SIG-M5 (cell line): ENCODE measurements around the gene KCTD11.

Source experiments
- DNase-seq: peaks from one replicate; lab custom pipeline; 2025; lab: John Stamatoyannopoulos, UW

Gene KCTD11

GRCh38 chr17:7351665-7352502 lies at the start of gene KCTD11:
Gene KCTD11, plus strand, starts transcription at chr17:7352162.
- DNase-seq = no peak

GRCh38 chr17:7304179-7304578 lies 47.8 kb upstream of the KCTD11 start:
- DNase-seq = no peak

GRCh38 chr17:7306911-7307685 lies 44.9 kb upstream of the KCTD11 start, which contains the start of gene EIF5A:
Gene EIF5A, plus strand, starts transcription at chr17:7307628. Its CDS starts 2,008 bp downstream, at chr17:7309636.
- DNase-seq = peak; percentile 98

GRCh38 chr17:7307686-7308624 lies 44.0 kb upstream of the KCTD11 start:
- no peak for DNase-seq

GRCh38 chr17:7308625-7309433 lies 43.1 kb upstream of the KCTD11 start:
- no peak for DNase-seq

GRCh38 chr17:7309628-7310027 lies 42.3 kb upstream of the KCTD11 start:
- DNase-seq = no peak

- DNase-seq = no peak
Measured at GRCh38 chr17:7311110-7311705, 40.8 kb upstream of the KCTD11 start.

- no peak for DNase-seq
Measured at GRCh38 chr17:7312432-7313087, 39.4 kb upstream of the KCTD11 start.

- DNase-seq = no peak
Measured at GRCh38 chr17:7313088-7313889, 38.7 kb upstream of the KCTD11 start.

GRCh38 chr17:7313890-7314718 lies 37.9 kb upstream of the KCTD11 start:
- DNase-seq = no peak

- no peak for DNase-seq
Measured at GRCh38 chr17:7314719-7315569, 37.0 kb upstream of the KCTD11 start, which contains the start of gene GPS2. Gene GPS2, minus strand, starts transcription at chr17:7315360. Its CDS starts 308 bp downstream, at chr17:7315052.

- no peak for DNase-seq
Measured at GRCh38 chr17:7315570-7316235, 36.3 kb upstream of the KCTD11 start.

GRCh38 chr17:7317161-7317803 lies 34.7 kb upstream of the KCTD11 start:
- no peak for DNase-seq

- no peak for DNase-seq
Measured at GRCh38 chr17:7318121-7318860, 33.7 kb upstream of the KCTD11 start.

- DNase-seq = no peak
Measured at GRCh38 chr17:7321466-7321865, 30.5 kb upstream of the KCTD11 start.
